ENCODE results near the gene ANKRD33B. TPM values are rescaled to one million over a fixed set of nuclear protein-coding genes. Genes with fewer than 3 reads are reported as not detected.
A peak's percentile ranks its signal among the peaks of the same experiment; 100 is the strongest.

The ANKRD33B gene
- total RNA-seq, 1 donor, result 10.8 TPM

DNA sequence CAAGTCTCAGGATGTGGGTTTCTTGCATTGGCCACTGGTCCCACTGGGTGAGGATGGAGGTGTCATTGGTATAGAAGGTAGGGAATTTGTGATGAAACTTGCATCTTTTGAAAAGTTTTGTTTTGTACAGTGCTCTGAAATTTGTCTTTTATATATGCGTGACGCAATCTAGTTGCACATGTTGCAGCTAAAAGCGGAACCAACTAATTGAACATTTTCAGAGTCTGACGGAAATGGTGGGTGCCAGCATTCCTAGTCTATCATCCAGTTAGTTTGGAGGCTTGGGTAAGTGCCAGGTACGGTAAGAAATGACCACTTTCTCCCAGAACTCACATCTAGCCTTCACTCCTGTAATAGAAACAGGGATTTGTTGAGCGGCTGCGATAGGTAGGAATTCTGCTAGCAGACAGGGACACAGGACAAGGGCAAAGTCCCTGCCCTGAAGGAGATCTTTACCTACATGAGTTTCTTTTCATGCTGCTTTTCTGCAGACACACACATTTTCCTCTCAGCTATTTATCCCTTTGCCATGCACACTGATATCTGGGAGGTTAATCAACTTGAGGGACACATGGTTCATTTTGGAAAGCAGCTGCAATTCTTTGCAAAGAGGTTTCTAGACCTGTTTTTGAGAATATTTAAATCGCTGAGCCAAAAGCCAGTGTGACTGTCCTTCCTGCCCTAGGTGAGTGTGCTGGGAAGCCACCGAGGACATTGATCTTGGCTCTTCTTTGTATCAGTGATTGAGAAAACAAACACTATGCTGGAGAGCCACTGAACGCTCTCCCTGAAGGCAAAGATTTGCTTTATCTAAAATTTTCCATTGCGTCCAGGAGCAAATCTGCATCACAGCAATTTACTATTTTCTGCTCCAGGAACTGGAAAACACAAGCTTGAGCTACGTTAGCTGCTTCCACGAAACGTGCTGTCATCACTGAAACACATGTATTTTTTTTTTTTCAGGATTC, 107.5 kb downstream of the ANKRD33B start:
- no peak for DNase-seq (ENCODE audit: low read depth in 2 of 3, low spot score in 2 of 3)

DNA sequence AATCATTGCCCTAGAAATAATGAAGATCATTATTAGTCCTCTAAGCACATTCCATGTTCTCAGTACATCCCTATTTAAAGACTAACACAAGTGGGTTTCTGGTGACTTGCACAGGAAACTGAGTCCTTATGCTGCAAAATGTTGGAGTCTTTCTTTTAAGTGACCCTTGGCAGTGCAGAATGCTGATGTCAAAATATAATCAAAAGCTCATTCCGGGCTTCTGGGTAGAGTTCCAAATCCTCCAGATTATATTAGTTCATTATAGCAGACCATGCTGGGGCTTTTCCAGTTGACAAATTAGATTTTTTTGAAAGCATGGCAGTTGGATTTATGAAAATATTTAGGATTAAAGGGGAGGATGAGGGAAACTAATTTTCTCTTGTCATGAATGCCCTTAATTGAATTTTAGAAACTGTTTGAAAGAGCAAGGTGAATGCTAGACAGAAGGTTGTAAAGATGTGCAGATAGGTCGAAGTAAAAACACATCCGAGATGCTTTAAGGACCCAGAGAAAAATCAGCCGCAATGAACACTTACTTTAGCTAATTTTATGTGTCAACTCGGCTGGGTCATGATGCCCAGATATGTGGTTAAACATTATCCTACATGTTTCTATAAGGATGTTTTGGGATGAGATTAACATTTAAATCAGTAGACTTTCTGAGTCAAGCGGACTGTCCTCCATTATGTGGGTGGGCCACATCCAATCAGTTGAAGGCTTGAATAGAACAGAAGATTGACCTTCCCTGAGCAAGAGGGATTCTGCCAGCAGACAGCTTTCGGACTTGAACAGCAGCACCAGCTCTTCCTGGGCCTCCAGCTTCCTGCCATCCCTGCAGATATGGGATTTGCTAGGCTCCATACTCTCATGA, 108.5 kb downstream of the ANKRD33B start:
- no peak for DNase-seq (ENCODE audit: low read depth in 2 of 3, low spot score in 2 of 3)

DNA sequence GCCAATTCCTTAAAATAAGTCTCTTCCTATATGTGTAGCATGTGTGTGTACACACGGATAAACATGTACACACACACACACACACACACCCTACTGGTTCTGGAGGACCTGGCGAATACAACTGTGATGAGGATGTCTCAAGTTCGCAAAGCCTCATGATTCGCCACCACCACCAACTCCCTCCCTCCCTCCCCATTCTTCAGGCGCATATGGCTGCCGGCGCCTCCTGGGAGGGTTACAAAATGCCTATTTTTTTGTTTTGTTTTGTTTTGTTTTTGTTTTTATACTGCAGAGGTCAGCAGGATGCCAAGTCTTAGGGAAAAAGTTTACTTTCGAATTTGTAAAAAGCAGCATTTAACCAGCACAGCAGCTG, 109.1 kb downstream of the ANKRD33B start:
- no peak for DNase-seq (ENCODE audit: low read depth in 2 of 3, low spot score in 2 of 3)

DNA sequence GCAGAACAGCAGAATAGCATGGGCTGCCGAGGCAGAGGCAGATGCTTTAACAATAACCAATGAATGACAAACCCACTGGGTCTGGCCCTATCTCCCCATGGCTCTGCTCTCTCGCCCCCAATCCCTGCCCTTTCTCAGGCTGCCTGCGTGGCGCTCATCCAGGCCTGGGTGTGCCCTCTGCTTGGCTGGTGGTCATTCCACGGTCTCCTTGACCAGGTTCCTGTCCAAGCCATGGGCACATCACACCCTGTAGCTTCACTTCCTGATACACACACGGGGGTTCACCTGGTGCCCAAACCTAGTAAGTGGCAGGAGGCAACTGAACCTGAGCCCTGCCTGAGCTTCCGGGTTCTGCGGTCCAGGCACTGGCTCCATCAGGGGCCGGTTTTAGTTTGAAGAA, 109.5 kb downstream of the ANKRD33B start:
- DNase-seq (ENCODE audit: low read depth in 2 of 3, low spot score in 2 of 3), result no peak

DNA sequence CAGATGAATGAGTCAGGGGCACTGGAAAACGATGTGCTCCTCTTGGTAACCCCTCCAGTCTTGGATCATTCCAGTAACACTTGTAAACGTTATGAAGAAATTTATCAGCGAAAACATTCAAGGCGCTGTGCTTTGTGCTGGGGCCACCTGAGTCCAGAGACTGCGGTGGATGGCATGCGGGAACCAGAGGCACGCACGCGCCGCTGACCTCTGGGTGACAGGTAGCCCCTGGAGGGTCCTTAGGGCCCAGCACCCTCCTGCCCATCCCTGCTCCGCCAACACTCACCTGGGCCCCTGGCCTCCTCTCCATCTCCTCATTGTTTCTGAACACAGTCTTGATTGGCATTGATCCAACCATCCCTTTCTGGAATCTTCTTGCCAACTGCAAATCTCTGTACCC, 110.2 kb downstream of the ANKRD33B start:
- no peak for DNase-seq (ENCODE audit: low read depth in 2 of 3, low spot score in 2 of 3)

DNA sequence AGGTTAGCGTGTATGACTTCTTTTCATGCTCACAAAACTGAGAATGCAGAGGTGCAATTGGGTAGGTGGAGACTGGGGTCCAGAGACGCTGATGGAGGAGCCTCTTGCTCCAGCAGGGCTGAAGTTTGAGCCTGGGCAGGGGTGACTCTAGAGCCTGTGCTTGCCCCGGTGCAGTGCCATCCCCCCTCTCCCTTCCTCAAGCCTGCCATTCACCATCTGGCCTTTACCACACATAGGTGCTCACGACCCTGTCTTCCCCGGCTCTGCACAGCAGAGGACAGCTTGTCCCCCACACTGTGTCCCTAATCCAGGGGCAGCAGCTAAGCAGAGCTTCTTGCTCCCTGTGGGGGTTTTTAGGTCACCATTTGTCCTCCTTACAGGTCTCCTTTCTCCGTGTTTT, 110.7 kb downstream of the ANKRD33B start:
- DNase-seq (ENCODE audit: low read depth in 2 of 3, low spot score in 2 of 3), result no peak

DNA sequence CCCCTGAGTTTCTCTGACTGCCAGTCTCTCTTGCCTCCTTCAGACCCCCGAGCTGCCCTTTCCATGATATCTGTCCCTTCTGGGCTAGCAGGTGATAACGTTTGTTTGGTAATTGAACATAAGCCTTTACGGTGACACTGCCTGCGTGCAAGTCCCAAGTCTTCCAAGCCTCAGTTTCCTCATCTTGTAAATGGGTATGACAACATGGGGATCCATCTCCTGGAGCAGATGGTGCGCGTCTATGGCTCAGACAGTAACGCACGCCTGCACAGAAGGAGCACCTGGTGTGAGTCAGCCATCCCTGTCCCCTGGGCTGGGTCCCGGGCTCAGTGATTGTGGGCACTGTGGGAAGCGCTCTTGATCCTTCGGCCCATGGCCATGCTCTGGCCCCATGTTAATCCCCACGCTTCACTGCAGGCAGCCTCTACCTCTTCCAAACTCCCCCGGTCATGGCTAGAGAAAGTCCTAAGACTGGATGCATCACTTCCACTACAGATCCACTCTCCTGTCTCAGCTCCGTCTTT, 111.4 kb downstream of the ANKRD33B start:
- no peak for DNase-seq (ENCODE audit: low read depth in 2 of 3, low spot score in 2 of 3)

DNA sequence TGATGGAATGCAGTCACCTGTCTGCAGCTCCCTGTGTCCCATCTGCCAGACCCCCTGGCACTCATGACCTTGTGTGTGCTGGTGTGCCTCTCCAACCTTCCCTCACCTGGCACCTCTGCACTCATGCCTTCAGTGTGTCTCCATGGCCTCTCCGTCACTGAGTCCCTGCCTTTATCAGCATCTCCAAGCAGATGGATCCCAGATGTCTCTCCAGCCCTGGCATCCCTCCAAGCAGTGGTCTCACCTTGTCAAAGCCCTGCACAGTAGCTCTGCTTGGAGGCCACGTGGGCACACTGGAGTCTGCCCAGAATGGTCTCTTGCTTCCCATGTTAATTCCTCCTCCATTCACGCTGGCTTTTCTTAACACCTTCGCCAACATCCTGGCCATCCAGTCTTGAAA, 112.4 kb downstream of the ANKRD33B start:
- DNase-seq (ENCODE audit: low read depth in 2 of 3, low spot score in 2 of 3), result no peak

DNA sequence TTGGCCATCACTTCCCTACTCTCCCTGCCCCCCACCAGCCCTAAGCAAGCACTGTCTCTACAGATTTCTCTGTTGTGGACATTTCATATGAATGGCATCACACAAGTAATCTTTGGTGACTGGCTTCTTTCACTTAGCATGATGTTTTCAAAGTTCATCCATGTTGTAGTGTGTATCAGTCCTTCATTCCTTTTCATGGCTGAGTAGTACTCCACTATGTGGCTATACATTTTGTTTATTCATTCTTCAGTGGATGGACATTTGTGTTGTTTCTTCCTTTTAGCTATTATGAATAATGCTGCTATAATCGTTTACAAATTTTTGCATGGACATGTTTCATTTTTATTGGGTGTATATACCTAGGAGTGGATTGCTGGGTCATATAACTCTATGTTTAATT, 113.1 kb downstream of the ANKRD33B start:
- no peak for DNase-seq (ENCODE audit: low read depth in 2 of 3, low spot score in 2 of 3)

DNA sequence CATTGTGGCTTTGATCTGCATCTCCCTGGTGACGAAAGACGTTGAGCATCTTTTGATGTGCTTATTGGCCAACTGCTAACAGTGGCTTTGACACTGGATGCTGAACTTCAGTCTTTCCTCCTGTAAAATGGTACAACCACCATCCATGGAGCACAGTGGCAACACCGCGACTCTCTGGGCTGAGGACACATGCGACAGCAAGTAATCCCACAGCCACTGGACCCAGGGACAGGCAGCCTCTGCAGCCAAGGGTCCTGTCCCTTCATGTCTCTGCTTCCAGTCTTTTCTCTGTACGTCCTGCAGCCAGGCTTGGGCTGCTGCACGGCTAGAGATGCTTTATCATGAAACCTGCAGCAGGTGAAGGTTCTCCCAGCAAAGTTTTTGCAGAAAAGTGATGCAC, 113.7 kb downstream of the ANKRD33B start:
- no peak for DNase-seq (ENCODE audit: low read depth in 2 of 3, low spot score in 2 of 3)

DNA sequence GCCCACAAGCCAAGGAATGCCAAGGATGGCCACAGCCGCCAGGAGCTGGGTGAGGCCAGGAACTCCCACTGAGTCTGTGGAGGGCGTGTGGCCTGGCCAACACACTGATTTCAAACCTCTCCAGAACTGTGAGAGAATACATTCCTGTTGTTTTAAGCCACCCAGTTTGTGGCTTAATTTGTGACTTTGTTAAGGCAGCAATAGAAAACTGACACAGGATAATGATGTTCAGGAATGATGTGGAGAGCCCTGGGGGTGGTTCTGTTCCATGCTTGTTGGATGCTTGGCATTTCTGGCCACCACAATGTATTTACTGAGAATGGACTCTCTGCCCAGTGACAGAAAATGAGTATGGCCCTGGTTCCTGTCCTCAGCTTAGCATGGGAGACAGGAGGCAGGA, 114.4 kb downstream of the ANKRD33B start:
- no peak for DNase-seq (ENCODE audit: low read depth in 2 of 3, low spot score in 2 of 3)

DNA sequence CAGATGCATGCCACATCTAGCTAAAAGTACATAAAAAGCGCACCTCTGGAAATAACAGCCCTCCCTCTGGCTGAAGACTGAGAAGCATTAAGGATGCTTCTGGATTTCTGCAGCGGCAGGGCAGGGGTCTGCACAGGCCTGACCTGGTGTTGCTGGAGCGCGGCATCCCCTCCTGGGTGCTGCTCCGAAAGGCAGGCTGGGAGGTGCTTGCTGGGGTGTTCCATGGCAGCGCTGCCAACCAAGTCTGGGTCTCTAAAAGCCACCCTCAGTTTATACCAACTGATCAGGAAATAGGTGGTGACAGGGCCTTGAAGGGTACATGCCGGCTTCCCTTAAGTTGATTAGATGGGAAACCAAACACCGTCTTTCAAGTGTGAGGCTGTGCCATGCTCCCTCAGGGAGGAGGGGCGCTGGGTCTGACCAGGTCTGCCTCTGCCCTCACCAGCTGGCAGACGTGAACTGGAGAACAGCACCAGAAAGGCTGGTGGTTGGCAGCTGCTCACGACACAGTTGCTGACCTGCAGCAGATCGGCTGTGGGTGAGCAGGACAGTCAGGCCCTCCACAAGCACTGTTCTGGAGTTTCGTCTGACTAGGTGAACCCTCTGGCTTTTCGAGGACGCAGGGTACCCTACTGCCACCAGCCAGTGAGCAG, 115.6 kb downstream of the ANKRD33B start:
- DNase-seq (ENCODE audit: low read depth in 2 of 3, low spot score in 2 of 3), result no peak

DNA sequence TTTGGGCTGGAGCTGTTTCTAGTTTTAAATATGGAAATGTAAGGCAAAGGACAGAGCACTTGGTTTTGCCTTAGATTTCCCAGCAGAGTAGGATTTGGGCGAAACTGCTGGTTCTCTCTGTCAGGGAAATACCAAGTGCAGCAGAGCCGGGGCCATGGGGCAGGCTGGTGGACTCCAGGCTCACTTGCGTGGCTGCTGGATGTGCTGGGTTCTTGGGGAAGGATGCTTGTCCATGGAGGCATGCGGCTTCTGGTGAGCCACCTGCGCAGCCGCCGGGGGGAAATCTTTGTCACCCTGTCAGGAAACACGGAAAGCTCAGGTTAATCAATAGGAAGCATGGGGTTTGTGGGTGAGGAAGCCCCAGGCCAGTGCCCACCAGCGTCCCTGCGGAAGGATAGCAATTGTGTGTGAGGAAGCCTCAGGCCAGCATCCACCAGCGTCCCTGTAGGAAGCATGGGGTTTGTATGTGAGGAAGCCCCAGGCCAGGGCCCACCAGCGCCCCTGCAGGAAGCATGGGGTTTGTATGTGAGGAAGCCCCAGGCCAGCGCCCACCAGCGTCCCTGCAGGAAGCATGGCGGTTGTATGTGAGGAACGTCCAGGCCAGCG, 117.1 kb downstream of the ANKRD33B start:
- DNase-seq (ENCODE audit: low read depth in 2 of 3, low spot score in 2 of 3), result no peak

DNA sequence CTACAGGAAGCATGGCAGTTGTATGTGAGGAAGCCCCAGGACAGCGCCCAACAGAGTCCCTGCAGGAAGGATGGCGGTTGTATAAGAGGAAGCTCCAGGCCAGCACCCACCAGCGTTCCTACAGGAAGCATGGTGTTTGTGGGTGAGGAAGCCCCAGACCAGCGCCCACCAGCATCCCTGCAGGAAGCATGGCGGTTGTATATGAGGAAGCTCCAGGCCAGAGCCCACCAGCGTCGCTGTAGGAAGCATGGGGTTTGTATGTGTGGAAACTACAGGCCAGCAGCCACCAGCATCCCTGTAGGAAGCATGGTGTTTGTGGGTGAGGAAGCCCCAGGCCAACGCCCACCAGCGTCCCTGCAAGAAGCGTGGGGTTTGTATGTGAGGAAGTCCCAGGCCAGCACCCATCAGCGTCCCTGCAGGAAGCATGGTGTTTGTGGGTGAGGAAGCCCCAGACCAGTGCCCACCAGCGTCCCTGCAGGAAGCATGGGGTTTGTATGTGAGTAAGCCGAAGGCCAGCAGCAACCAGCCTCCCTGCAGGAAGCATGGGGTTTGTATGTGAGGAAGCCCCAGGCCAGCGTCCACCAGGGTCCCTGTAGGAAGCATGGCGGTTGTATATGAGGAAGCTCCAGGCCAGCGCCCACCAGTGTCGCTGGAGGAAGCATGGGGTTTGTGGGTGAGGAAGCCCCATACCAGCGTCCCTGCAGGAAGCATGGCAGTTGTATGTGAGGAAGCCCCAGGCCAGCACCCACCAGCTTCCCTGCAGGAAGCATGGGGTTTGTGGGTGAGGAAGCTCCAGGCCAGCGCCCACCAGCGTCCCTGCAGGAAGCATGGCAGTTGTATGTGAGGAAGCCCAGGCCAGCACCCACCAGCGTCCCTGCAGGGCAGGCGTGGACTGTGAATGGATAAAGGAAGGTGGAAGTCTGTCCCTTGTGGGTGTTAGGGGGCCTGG, 118.1 kb downstream of the ANKRD33B start:
- DNase-seq (ENCODE audit: low read depth in 2 of 3, low spot score in 2 of 3), result peak in 1 of 3 donors; percentile 27

DNA sequence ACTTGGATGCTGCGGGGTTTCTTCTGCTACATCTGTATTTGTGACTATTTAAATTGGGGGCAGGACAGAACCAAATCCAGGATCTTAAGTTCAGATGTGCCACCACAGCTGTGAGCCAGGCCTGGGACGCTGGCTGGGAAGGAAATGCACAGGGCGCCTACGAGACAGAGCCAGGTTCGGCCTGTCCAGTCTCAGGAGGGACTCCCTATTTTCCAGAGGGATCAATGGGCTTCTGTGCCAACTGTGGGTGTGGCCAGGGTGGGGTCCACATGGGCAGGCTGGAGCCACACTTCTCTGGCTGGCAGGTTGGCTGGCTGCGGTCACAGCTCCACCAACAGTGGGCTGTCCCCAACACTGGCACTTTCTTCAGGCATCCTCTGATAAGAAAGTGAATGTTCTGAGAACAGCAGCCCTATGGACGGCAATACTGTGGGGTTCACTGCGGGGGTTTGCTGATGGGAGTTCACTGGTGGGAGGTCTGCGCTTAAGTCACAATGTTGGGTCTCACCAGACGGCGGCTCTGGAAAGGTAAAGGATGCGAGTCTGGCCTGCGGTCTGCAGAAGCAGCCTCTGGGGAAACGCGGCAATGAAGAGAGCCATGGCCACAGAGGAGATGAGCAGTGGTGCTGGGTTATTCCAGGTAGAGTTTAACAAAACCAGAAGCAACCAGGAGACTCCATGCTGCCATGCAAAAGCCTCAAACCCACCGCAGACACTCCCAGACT, 119.1 kb downstream of the ANKRD33B start:
- no peak for DNase-seq (ENCODE audit: low read depth in 2 of 3, low spot score in 2 of 3)

DNA sequence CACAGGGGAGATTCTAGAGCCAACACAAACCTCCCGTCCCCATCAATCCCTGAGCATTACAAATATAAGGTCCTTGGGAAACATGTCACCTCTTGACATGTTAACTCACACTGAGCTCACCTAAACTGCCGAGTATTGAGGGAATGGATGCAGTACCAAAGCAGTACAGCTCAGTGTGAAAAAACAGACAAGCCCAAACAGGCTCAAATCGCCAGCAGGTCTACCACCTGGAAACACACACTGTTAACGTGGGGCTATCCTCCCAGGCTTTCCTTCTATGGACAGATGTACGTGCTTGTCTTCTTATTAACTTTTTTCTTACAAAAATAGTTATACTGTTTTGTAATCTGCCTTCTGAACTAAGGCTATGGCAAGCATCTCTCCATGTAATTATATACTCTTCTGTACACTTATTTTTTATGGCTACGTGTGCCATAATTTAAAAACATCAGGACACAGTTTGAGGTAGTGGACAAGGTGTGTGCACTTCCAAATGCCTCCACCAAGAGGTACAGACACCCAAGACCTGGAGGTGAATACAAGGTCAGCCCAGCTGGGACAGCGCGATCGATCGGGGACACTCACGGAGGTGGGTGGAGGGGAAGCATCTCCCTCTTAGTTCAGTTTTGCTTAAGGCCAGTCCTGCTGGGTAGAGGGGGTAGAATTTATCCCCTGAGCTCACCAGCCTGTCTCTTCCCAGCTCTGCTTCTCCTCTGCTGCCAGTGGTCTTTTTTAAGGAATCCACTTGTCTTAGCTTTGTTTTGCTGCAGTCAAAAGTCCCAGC, 120.6 kb downstream of the ANKRD33B start:
- DNase-seq (ENCODE audit: low read depth in 2 of 3, low spot score in 2 of 3), result no peak

DNA sequence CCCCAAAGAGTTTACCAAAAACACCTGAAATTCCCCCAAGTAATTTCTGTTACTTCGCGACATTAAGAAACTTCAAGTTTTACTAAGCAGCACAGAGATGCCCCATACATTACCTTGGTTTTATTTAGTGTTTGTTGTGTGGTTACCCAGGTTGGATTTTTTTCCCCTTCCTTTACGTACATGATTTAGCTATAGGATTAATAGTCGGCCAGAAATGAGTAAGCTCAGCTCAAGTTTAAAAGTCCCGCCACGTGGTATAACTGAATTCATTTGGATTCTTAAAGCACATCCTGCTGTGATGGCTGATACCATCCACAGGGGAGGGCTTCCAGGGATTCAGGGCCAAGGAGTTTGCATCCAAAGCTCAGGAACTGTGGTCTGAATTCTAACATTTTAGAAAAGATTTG, 121.2 kb downstream of the ANKRD33B start:
- DNase-seq (ENCODE audit: low read depth in 2 of 3, low spot score in 2 of 3), result no peak

DNA sequence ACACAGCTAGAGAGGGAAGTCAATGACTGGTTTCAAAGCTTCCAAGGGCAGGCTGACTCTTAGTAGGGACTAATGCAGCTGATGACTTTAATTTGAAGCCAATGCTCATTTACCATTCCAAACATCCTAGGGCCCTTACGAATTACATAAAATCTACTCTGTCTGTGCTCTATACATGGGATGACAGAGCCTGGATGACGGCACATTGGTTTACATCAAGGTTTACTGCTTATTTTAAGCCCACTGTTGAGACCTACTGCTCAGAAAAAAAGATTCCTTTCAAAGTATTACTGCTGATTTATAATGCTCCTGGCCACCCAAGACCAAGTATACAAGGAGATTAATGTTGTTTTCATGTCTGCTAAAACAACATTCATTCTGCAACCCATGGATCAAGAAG, 123.0 kb downstream of the ANKRD33B start:
- no peak for DNase-seq (ENCODE audit: low read depth in 2 of 3, low spot score in 2 of 3)

All from hematopoietic multipotent progenitor cell (in vitro differentiated cells).